ENCODE results near the gene PPP2R2C. TPM values are rescaled to one million over a fixed set of nuclear protein-coding genes. Genes with fewer than 3 reads are reported as not detected.

The PPP2R2C gene
- total RNA-seq, 2 donors from 2014 or later = 0.05 to 0.35 TPM

DNA sequence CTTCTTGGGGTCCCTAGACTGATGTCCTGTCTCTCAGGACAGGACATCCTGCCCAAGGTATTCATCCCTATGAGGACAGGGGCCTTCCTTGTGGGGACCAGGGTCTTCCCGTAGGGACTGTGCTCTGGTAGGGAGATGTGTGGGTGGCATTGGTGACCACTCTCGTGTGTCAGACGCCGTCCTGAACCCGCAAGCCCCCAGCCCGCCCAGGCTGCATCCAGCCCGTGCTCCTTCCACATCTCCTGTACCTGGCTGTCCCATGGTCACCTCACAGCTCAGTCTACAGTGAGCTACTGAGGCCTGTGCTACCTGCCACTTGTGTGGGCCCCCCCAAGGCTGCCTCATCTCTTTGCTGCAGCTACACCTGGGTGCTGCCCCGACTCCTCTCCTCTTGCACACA lies 178.8 kb downstream of the PPP2R2C start:
- no peak for DNase-seq
- H3K4me1 ChIP-seq = no peaks in the 10 kb centered on the region
- intact Hi-C loops (cut with DNase I) = no loop called here
- H3K27me3 ChIP-seq = no peaks in the 10 kb centered on the region
- TF ChIP-seq, protein P1, sequence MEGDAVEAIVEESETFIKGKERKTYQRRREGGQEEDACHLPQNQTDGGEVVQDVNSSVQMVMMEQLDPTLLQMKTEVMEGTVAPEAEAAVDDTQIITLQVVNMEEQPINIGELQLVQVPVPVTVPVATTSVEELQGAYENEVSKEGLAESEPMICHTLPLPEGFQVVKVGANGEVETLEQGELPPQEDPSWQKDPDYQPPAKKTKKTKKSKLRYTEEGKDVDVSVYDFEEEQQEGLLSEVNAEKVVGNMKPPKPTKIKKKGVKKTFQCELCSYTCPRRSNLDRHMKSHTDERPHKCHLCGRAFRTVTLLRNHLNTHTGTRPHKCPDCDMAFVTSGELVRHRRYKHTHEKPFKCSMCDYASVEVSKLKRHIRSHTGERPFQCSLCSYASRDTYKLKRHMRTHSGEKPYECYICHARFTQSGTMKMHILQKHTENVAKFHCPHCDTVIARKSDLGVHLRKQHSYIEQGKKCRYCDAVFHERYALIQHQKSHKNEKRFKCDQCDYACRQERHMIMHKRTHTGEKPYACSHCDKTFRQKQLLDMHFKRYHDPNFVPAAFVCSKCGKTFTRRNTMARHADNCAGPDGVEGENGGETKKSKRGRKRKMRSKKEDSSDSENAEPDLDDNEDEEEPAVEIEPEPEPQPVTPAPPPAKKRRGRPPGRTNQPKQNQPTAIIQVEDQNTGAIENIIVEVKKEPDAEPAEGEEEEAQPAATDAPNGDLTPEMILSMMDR (IDR thresholded peaks at IDR 0.05) = no peak
- no peaks in the 10 kb centered on the region for H3K36me3 ChIP-seq
- no peak overlapping the region for H3K4me3 ChIP-seq
- no peak overlapping the region for H3K27ac ChIP-seq
- H3K9me3 ChIP-seq = no peaks in the 10 kb centered on the region
- H3K9ac ChIP-seq (ENCODE audit: low read depth in 2 of 2, low read length in 2 of 2) = no peak overlapping the region

DNA sequence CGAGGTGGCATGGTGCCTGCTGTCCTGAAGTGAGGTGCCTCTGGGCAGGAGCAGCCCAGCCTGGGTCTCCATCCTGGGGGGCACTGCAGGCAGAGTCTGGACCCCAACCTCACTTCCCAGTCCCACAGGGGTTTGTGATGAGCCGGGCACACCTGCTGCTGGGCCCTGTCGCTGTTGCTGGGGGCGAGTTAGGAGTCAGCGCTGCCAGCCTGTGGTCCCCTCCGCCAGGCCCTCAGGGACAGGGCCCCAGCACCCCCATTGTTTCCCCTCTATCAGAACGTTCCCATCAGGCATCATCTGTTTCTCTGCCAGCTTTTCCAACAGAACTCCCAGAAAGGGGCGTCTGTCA lies 179.3 kb downstream of the PPP2R2C start:
- H3K27me3 ChIP-seq = no peaks in the 10 kb centered on the region
- no peak overlapping the region for H3K4me3 ChIP-seq
- intact Hi-C loops (cut with DNase I) = no loop called here
- H3K4me1 ChIP-seq = no peaks in the 10 kb centered on the region
- no peaks in the 10 kb centered on the region for H3K9me3 ChIP-seq
- DNase-seq = no peak
- TF ChIP-seq, protein P1 (IDR thresholded peaks at IDR 0.05) = no peak
- H3K27ac ChIP-seq = no peak overlapping the region
- H3K36me3 ChIP-seq = no peaks in the 10 kb centered on the region
- H3K9ac ChIP-seq (ENCODE audit: low read depth in 2 of 2, low read length in 2 of 2) = no peak overlapping the region

- TF ChIP-seq, protein P1 (IDR thresholded peaks at IDR 0.05) = no peak
- DNase-seq = no peak
- H3K27ac ChIP-seq = no peak overlapping the region
- no peak overlapping the region for H3K9ac ChIP-seq (ENCODE audit: low read depth in 2 of 2, low read length in 2 of 2)
- intact Hi-C loops (cut with DNase I) = no loop called here
- no peaks in the 10 kb centered on the region for H3K9me3 ChIP-seq
- no peak overlapping the region for H3K4me3 ChIP-seq
- no peaks in the 10 kb centered on the region for H3K4me1 ChIP-seq
- no peaks in the 10 kb centered on the region for H3K36me3 ChIP-seq
- H3K27me3 ChIP-seq = no peaks in the 10 kb centered on the region
These were observed 179.9 kb downstream of the PPP2R2C start for GRCh38 chr4:6292376-6293096.

- TF ChIP-seq, protein P1 (IDR thresholded peaks at IDR 0.05) = no peak
- Histone ChIP-seq H3K9me3 (no peaks in the 10 kb centered on the region), H3K4me3 (no peak overlapping the region), H3K9ac (ENCODE audit: low read depth in 2 of 2, low read length in 2 of 2) (no peak overlapping the region), H3K27me3 (no peaks in the 10 kb centered on the region), H3K4me1 (no peaks in the 10 kb centered on the region), H3K36me3 (no peaks in the 10 kb centered on the region), H3K27ac (no peak overlapping the region)
- DNase-seq = no peak
- intact Hi-C loops (cut with DNase I) = no loop called here
These were observed 180.6 kb downstream of the PPP2R2C start for GRCh38 chr4:6291784-6292297.

- DNase-seq = no peak
- Histone ChIP-seq H3K9me3 (no peaks in the 10 kb centered on the region), H3K27ac (no peak overlapping the region), H3K9ac (ENCODE audit: low read depth in 2 of 2, low read length in 2 of 2) (no peak overlapping the region), H3K27me3 (no peaks in the 10 kb centered on the region), H3K4me3 (no peak overlapping the region), H3K4me1 (no peaks in the 10 kb centered on the region), H3K36me3 (no peaks in the 10 kb centered on the region)
- intact Hi-C loops (cut with DNase I) = no loop called here
- TF ChIP-seq, protein P1 (IDR thresholded peaks at IDR 0.05) = no peak
These were observed 181.5 kb downstream of the PPP2R2C start for GRCh38 chr4:6290769-6291547.
